GM19455 (cell line): ENCODE measurements around the gene SLC8A1.

Source experiments
- ATAC-seq: cut with Tn5 transposase; IDR thresholded peaks from one replicate; pipeline ENCODE4 v1.9.1; 2021; ENCODE audit not compliant: unreplicated experiment

SLC8A1 gene

GRCh38 chr2:40120026-40120425 lies 331.9 kb downstream of the SLC8A1 start:
- ATAC-seq, result no peak

- no peak for ATAC-seq
Observed at GRCh38 chr2:40118622-40119021, 333.3 kb downstream of the SLC8A1 start.

DNA sequence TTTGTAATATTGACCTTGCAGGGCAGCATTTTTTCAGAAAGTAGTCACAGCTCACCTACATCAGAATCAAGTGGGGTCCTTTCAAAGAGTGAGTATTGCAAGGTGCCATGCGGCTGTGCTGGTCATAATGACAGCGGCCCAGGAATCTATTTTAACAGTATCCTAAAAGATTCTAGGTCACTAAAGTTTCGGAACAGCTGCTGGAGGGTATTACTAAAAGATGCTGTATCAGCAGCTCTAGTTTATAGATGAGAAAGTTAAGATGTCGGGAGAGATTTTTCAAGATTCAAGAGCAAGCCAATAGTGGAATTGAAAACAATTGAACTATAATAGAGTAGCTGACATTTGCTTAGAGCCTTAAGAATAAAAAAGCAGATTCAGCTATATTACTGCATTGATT lies 336.0 kb downstream of the SLC8A1 start:
- no peak for ATAC-seq

GRCh38 chr2:40115348-40115747 lies 336.5 kb downstream of the SLC8A1 start:
- ATAC-seq, result no peak

- no peak for ATAC-seq
Observed at GRCh38 chr2:40113997-40114396, 337.9 kb downstream of the SLC8A1 start.

GRCh38 chr2:40113272-40113968 lies 338.5 kb downstream of the SLC8A1 start:
- no peak for ATAC-seq

GRCh38 chr2:40109381-40109780 lies 342.5 kb downstream of the SLC8A1 start:
- ATAC-seq, result no peak

DNA sequence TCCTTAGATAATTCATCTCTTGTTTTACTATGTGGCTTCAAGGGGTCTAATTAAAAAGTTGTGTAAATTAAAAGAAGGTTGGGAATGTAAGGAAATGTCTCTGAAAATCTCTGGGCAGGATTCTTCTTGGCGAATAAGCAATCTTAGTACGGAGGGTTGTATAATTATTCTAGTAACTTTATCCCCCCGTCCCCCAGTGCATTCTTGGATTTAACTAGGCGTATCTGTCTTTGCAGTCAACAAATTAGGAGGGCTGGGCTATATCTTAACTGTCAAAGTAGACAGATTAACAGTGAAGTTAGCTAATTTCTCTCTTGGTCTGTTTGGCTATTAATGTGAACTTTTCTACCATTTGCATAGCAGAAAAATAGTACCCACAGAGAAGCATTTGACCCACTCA lies 343.0 kb downstream of the SLC8A1 start:
- ATAC-seq, result no peak

GRCh38 chr2:40106061-40106460 lies 345.8 kb downstream of the SLC8A1 start:
- no peak for ATAC-seq

- no peak for ATAC-seq
Observed at GRCh38 chr2:40105593-40105992, 346.3 kb downstream of the SLC8A1 start.

GRCh38 chr2:40103590-40103989 lies 348.3 kb downstream of the SLC8A1 start:
- ATAC-seq, result no peak

- no peak for ATAC-seq
Observed at GRCh38 chr2:40103163-40103562, 348.7 kb downstream of the SLC8A1 start.

GRCh38 chr2:40102447-40102846 lies 349.4 kb downstream of the SLC8A1 start:
- no peak for ATAC-seq

DNA sequence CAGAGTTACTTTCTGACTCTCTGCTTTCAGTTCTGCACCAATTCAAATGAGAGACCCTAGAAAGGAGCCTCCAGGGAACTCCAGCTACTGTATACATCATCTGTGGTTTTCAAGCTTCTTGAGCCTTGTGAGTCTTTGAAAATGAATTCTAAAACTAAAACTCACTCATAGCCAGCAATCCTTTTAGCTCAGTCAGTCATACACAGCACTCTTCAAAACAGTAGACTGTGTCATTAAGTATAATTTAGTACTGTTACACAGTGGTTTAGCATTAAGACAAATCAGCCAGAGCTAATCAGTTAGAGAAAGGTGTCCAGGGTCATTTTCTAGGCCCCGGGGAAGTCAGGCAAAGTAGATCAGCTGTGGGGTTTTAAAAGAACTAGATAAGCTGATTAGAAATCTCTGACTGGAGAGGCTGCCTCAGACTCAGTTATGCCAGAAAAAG lies 350.7 kb downstream of the SLC8A1 start:
- no peak for ATAC-seq

DNA sequence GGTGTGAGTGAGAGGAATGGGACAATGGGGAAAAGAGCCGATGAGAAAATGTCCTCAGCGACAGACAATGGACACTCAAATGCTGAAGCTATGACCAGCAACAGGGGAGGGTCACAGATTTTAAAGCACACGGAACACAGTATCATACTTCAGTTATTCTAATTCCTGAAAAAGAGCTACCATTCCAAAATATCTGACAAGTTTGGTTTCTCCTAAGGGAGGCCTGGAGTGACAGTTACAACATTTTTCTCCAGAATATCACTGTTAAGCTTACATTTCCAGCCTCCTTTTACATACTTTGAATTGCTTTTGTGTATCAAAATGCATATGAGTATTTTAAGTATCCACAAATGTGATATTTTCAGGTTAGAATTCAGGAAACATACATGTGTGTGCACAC lies 351.2 kb downstream of the SLC8A1 start:
- no peak for ATAC-seq

- ATAC-seq, result no peak
Observed at GRCh38 chr2:40098786-40099470, 353.0 kb downstream of the SLC8A1 start.

DNA sequence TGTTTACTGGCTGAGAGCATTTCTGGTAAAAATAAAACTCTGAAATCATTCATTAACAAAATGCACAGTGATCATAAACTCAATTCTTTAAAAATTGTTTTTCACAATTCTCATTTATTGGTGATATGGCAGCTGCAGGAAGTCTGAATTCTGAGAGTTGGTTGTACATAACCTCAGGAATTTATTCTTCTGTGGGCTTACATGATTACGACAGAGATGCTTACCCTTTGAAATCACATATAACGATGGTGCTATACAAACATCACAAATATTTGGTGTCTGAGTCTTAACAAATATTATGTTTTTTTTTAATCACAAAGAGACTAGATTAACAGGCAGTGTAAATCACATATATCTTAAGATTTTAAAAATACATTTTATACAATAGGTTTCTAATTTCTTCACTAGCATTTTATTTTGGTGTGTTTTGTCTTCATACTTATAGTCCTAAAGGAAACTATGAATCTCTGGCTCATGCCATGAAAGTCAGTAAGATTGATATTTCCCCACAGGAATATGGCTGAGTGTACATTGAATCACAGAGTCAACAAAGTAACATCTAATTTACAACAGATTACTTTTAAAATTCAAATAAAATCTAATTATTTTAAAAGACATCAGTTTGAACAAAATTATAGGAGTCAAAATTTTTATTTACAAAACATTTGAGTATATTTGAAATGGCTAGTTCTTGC lies 354.1 kb downstream of the SLC8A1 start:
- no peak for ATAC-seq

GRCh38 chr2:40096360-40096759 lies 355.5 kb downstream of the SLC8A1 start:
- ATAC-seq, result no peak

DNA sequence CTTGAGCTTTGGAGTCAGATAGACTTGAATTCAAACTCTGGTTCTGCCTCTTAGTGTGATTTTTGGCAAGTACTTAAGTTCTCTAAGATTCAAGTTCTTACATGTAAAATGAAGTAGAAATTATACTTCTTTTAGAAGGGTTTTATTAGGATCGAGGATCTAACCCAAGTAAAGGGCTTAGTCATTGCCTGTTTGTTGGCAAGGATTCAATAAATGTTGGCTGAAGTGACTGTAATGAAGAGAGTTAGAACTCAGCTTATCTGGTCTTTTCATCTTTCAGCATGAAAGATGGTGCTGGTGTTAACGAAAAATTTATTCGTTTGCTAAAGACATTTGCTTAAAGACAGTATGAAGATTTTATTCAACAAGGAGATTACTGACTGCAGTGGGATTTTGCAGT lies 356.9 kb downstream of the SLC8A1 start:
- no peak for ATAC-seq

DNA sequence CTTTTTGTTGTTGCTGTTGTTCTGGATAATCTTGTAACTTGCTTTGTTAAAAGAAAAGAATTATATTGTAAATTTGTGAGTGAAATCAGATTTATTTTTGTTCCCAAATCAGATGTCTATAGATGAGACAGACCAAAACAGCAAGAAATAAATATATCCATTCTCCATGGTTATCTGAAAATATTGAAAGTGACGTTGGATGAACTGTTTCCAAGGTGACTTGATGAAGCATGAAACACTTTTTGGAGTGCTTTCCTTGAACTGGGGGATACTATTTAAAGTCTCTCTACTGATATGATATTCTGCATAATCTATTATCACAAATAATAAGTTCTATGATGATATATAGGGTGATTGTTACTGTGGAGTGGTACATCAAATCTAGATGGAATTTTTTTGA lies 357.4 kb downstream of the SLC8A1 start:
- ATAC-seq, result no peak

DNA sequence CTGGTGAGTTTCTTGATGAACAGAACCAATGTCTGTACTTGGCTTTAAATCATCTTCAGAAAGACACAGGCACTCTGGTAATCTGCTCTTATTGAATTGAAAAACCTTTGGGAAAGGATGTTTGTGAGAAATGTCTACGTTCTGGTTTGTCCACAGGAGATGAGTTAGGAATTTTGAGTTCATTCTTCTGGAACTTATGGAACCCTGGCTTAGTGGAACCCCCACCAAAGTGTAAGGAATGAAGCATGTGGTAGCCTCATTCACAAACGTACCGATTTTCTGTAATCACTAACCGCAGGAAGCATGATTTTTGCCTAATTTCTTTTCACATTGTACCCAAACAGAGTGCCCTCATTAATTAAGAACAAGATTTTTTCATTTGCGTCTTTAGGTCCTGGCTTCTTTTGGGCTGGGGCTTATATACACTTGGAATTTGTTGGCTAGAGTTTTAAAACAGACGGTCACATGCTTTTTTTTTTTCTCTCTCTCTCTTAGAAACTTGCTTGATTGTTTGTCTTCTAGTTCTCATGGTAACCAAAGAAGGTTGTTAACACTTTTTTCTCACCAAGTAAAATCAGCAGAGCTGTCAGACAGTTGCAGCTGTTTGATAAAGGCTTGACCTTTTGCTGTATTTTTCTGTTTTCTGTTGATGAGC lies 358.7 kb downstream of the SLC8A1 start:
- no peak for ATAC-seq

DNA sequence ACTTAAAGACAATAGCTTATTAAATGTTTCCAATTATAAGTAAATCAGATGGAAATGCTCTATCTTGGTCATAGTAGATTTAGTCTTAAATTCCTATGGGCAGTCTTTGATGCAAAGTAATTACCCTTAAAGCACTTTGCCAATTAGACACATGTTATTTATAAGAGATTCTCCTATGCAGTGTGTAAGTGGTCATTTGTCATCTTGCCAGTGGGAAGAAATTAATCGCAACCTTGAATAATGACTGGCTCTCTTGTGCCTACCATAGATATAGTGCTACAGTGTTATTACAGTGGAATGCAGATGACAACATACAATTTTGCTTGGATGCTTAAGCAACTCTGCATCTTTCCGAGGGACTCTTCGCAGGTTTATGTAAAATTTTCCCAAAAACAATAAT lies 361.8 kb downstream of the SLC8A1 start:
- no peak for ATAC-seq
